Fibroblast of villous mesenchyme (primary cell): ENCODE measurements around the gene UTS2. TPM values are rescaled to one million over a fixed set of nuclear protein-coding genes. Genes with fewer than 3 reads are reported as not detected.

ENCODE experiments used
- DNase-seq: peaks from one replicate; pipeline ENCODE4 v3.0.0-alpha.2; 2010; ENCODE audit warnings: low read depth
- H3K4me3 ChIP-seq: 2 replicates; pipeline ENCODE4 v1.5.1; 2011; ENCODE audit warnings: low read depth, mild to moderate bottlenecking, low read length
- total RNA-seq: library from RNA; depleted of rRNA; stranded (reverse); fragments of >200 nt; gene quantifications from 2 replicates; pipeline ENCODE4 v1.2.3, GENCODE V29; 2012
- TF ChIP-seq, protein P1 (sequence below): IDR thresholded peaks from 2 replicates; pipeline ENCODE4 v1.5.1; 2012; ENCODE audit warnings: low read depth, mild to moderate bottlenecking, low read length; ENCODE audit not compliant: insufficient read depth

Gene UTS2
- total RNA-seq, 1 donor = not detected

DNA sequence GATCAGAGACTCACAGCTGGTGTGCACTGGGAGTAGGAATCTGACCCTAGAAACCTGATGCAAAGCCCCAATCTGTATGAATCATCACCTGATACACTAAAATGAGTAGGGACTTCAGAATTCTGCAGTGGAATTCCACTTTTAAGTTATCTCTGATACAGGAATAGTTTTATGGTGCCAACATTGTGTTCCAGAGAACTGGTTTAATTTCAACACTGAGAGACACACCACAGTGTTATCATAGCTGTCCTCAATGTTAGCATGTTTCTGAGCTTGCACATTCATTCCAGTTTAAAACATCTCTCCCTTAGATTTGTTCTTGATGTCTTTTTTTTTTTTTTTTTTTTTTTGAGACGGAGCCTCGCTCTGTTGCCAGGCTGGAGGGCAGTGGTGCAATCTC is 7.1 kb downstream of the UTS2 start:
- H3K4me3 ChIP-seq = no peak overlapping the region
- TF ChIP-seq, protein P1, sequence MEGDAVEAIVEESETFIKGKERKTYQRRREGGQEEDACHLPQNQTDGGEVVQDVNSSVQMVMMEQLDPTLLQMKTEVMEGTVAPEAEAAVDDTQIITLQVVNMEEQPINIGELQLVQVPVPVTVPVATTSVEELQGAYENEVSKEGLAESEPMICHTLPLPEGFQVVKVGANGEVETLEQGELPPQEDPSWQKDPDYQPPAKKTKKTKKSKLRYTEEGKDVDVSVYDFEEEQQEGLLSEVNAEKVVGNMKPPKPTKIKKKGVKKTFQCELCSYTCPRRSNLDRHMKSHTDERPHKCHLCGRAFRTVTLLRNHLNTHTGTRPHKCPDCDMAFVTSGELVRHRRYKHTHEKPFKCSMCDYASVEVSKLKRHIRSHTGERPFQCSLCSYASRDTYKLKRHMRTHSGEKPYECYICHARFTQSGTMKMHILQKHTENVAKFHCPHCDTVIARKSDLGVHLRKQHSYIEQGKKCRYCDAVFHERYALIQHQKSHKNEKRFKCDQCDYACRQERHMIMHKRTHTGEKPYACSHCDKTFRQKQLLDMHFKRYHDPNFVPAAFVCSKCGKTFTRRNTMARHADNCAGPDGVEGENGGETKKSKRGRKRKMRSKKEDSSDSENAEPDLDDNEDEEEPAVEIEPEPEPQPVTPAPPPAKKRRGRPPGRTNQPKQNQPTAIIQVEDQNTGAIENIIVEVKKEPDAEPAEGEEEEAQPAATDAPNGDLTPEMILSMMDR = no peak
- peak; percentile 37 for DNase-seq

DNA sequence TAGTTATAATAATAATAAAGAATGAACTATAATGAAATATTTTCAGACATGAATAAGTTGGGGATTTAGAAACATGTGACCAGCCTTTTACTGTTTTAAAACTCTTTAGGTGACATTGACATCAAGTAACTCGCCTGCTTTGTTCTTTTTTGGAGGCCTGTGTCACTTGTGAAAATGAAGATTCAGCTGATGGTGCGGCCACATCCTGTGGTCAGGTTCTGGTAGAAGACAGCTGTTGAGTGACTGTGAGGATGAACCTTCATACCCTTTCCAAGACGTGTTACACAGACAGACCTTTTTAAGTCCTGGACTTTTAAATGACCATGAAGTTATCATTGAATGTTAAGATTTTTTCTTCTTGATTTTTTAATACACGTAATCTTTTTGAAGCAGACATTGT is 10.3 kb downstream of the UTS2 start:
- TF ChIP-seq, protein P1 = no peak
- no peak for DNase-seq
- no peak overlapping the region for H3K4me3 ChIP-seq

DNA sequence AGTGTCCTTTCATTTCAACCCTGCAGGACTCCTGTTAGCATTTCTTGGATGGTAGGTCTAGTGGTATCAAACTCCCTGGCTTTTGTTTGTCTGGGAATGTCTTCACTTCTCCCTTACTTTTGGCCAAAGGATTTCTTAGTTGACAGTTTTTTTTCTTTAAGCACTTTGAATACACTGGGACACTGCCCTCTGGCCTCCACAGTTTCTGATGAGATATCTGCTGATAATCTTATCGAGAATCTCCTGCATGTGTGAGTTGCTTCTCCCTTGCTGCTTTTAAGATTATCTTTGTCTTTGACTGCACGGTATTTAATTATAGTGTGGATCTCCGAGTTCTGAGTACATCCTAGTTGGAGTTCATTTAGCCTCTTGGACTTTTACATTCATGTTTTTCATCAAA is 13.3 kb downstream of the UTS2 start:
- no peak overlapping the region for H3K4me3 ChIP-seq
- DNase-seq = no peak
- TF ChIP-seq, protein P1 = no peak

- DNase-seq = no peak
- TF ChIP-seq, protein P1 = no peak
- H3K4me3 ChIP-seq = no peak overlapping the region
Measured at GRCh38 chr1:7838714-7839113, 14.2 kb downstream of the UTS2 start.

DNA sequence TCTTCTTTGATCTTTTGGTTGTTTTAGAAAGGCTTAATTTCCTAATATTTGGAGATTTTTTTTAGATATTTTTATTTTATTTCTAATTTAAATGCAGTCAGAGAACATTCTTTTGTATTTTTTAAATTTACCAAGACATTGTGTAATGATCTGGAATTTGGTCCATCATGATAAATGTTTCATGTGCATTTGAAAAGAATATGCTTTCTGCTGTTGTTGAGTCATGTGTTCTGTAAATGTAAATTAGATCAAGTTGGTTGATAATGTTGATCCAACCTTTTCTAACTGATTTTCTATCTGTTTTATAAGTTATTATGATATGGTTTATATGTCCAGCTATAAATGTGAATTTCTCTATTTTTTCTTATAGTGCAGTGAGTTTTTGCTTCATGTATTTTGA is 19.8 kb downstream of the UTS2 start:
- DNase-seq = no peak
- H3K4me3 ChIP-seq = no peak overlapping the region
- TF ChIP-seq, protein P1 = no peak

DNA sequence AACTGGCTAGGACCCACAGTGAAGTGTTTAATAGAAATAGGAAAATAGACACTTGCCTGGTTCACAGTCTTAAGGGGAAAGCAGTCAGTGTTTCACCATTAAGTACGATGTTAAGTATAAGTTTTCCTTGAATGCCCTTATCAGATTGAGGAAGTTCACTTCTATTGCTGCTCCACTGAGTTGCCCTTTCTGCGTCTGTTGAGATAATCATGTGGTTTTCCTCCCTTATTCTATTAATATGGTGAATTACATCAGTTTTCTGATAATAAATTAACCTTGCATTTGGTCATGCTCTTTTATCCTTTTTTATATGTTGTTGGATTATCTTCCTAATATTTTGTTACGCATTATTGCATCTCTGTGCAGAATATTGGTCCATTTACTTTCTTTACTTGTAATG is 21.4 kb downstream of the UTS2 start:
- no peak for DNase-seq
- H3K4me3 ChIP-seq = no peak overlapping the region
- TF ChIP-seq, protein P1 = no peak
